ENCODE data around the gene HOXB7.

HOXB7 gene

DNA sequence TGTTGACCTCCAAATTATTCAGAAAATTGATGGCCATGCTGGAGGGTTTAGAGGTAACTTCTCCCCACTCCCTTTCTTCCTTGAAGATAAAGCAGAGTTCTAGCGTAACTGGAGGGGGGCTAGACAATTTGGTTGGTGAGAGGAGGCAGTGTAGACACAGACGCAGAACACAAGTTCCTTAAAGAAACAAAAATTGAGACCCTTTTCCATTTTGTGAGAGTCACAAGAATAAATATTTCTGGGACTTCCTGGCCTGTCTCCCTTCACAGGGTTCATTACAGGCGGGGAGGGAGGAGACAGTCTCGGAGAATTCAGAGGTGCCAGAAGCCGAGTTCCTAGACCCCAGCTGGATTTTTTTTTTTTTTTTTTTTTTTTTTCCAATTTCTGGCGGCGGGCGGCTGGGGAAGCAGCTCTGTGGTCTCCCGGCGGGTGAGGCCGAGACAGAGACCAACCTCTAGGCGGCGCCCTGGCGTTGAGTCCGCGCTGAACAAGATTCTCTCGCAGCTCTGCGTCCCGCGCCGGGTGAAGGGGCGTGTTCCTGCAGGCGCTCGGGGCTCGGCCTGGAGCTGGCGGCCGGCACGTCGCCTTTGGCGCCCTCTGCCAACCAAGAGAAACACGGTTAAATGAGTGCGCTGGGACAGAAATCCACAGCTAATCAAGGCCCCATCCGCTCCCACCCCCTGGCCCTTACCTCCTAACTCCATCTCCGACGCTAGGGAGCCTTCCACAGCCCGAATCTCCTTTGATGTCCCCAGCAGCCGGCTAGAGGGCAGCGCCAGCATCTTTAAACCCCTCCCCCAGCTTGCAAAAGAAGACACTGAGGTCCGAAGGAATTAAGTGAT lies 25.6 kb upstream of the HOXB7 start:
- no peak for DNase-seq (ENCODE audit: low read depth)

DNA sequence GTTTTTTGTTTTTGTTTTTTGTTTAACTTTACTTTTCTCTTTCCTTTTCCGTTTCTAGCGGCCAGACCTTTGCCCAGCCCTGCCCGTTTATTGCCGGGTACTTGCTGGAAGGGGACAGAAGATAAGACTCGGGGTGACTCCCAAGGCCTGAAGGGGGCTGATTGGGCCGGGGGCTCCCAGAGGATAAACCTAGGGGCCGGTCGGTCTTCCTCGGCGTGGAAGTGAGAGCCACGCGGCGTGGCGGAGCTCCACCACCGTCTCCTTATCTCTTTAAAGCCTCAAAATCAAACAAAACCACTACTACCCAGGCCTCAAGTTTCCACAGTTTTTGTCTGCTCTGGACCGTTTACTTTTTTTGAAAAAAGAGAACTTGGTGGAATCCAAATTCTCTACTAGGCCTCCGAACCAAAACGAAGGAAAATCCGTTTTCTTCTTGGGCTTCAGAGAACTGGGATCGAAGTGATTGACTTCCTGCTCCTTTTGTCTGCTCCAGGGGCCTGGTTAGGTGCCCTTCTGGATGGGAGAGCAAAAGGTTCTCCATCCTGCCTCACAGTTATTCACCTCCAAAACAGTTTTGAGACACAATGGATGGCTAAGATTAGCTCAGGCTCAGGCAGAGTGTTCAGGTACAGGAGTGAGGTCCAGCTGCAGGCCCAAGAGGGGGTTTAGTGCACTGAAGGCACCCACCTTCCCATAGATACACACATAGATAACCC lies 23.8 kb upstream of the HOXB7 start:
- no peak for DNase-seq (ENCODE audit: low read depth)

DNA sequence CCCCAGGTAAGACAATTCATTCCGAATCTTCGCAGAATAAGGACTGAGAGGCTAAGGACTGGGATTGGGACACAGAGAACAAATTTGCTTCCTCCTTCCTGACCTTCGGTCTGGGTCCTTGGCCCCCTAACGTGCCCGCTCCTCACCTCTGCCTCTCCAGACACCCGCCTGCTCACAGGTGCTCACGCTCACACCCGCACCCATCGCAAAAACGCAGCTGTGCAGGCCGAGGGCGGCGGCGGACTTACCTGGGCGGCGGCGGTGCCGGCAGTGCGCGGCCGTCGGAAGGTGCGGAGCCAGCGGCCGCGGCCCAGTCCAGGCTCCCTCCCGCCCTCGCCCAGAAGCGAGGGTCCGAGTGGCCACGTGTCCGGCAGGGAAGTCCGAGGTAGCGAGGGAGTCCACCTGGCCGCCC lies 22.5 kb upstream of the HOXB7 start:
- DNase-seq (ENCODE audit: low read depth): no peak

- no peak for DNase-seq (ENCODE audit: low read depth)
Observed at GRCh38 chr17:48632579-48633265, 21.9 kb upstream of the HOXB7 start.

DNA sequence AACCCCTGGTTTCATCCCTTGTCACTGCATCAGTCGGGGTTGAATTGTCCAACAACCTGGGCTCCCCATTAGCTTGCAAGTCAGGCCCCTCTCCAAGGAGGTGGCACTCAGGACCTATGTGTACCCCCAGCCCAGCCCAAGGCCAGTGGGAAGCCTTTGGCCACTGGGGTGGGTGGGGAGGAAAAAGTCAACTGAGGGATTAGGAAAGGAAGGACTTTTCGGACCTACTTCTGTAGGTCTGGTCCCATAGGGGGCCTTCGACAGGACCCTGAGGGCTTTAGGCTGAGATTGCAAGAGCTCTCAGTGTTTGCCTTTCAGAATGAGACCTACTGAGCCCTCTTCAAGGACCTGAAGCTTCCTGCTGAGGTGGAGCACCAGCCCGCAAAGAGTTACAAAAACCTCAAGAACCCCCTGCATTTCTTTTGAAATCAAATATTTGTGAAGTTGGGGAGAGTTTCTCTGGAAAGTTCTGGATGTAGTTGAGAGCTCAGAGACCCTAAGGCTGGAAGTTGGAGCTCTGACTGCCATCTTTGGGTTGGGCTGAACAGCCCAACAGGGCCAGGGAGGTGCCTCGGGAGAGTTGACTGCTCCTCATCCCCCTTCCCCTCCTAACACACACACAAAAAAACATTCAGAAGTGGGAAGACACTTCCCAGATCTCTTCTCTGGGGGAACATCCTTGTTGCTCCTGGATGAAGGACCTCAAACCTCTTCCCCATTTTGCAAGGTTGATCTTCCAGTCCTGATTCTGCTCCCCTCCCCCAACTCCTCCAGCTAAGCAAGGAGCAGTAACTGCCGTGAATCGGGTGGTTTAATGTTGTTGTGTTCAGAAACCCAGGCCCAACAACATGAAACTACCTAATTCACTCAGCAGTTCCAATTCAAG lies 21.1 kb upstream of the HOXB7 start:
- no peak for DNase-seq (ENCODE audit: low read depth)

GRCh38 chr17:48630925-48631692 lies 20.3 kb upstream of the HOXB7 start:
- DNase-seq (ENCODE audit: low read depth): no peak

- no peak for DNase-seq (ENCODE audit: low read depth)
Observed at GRCh38 chr17:48630009-48630924, 19.4 kb upstream of the HOXB7 start.

DNA sequence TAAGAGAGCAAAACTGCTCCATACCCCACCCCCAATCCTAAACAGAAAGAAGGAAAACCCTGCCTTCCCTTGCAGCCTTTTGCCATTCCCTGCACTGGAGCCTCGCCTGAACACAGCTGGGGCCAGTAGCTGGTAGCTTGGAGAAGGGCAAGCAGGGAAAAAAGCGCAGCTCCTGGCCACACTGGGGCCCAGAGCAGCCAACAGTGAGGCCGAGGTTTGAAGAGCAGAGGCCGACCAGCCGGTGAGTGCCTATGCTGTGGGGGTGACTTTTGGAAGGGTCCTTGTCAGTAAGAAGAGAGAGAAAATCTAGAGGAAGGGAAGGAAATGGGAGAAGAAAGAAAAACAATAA lies 18.6 kb upstream of the HOXB7 start:
- no peak for DNase-seq (ENCODE audit: low read depth)

GRCh38 chr17:48628649-48629410 lies 18.0 kb upstream of the HOXB7 start:
- no peak for DNase-seq (ENCODE audit: low read depth)

DNA sequence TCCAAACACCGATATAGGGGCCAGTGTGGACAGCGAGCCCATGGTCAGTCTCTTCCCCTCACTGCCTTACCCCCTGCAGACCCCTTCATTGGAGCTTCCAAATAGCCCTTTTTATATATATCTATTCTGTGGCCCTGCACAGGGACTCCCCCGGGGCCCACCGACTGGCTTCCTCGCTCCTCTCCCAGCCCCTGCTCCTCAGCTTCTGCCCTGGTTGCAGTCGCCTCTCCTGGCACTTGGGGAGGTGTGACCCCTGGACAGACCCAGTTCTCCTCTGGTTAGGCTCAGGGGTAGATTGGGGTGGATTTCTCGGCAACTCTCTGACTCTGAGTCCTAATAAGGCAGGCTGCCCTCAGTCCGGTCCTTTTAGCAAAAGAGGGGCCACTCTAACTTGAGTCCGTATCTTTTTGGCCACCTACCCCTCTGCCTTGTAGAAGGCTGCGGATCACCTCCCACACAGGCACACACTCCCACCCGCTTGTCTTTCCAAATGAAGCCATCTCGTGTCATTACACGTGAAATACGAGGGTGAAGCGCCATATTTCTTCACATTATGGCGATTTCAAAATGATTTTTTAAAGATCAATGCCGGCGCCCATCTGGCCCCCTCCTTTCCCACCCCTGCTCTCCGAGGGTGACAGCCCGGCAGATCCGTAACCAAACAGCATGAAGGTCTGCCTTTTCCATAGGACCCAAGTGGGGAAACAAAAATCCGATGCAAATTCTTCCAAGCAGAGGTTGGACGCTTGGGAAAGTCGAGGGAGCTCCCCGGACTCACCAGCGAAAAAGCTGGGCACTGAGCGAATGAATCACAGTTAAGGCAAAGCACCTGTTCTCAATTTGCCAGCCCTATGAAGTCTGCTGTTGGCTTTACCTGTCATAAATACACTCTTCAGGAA lies 17.1 kb upstream of the HOXB7 start:
- DNase-seq (ENCODE audit: low read depth): no peak

DNA sequence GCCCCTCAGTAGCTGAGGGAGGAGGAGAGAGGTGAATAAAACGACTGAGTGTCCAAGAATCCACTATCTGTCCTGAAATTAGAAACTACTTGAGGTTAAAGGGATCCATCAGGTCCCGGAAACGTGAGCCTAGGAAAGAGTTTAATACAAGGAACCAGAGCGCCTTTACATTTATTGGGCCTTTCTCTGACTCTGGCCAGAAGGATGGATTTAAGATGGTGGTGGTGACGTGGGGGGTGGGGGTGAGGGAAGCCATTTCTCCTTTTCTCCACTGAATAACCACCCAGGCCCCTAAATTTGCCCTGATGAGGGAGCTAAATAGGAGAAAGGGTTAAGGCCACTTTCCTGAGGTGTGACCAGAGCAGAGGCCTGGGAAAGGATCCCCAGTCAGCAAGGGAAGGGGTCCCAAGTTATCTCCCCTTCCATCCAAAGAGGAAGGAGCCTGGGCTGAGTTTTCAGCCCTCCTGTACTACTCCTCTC lies 16.3 kb upstream of the HOXB7 start:
- DNase-seq (ENCODE audit: low read depth): no peak

- no peak for DNase-seq (ENCODE audit: low read depth)
Observed at GRCh38 chr17:48626245-48627117, 15.7 kb upstream of the HOXB7 start, which contains the start of gene HOXB9. Gene HOXB9, minus strand, starts transcription at chr17:48626358. Its CDS starts 89 bp downstream, at chr17:48626269.

DNA sequence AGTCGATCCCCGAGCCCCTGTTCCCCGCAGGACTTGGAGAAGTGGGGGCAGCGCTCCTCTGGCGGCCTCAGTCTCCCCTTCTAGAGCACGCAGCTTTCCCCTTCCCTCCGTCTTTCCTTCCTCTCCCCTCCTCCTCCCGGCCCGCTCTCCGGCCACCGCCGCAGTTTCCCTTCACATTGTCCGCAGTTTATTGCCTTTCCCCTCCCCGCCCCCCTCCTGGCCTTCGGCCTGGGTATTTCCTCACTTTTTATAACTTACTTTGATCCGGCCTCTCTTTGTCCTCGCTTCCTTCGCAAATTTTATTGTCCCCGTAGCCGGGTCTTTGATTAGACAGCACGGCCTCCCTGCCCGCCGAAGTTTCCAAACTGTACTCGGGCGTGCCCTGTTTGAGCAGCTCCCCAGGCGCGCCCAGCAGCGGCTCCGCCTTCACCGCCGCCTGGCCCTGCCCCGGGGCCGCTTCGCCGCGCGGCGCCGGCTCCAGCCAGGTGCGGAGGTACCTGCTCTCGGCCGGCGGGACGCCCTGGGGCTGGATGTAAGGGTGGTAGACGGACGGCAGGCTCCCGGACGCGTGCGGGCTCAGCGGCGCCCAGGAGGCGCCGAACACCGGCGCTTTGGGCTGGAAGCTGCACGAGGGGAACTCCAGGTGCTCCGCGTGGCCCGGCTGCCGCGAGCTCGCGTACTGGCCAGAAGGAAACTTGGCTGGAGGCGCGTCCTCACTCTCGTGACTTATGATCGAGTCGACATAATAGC lies 14.9 kb upstream of the HOXB7 start:
- DNase-seq (ENCODE audit: low read depth): no peak

DNA sequence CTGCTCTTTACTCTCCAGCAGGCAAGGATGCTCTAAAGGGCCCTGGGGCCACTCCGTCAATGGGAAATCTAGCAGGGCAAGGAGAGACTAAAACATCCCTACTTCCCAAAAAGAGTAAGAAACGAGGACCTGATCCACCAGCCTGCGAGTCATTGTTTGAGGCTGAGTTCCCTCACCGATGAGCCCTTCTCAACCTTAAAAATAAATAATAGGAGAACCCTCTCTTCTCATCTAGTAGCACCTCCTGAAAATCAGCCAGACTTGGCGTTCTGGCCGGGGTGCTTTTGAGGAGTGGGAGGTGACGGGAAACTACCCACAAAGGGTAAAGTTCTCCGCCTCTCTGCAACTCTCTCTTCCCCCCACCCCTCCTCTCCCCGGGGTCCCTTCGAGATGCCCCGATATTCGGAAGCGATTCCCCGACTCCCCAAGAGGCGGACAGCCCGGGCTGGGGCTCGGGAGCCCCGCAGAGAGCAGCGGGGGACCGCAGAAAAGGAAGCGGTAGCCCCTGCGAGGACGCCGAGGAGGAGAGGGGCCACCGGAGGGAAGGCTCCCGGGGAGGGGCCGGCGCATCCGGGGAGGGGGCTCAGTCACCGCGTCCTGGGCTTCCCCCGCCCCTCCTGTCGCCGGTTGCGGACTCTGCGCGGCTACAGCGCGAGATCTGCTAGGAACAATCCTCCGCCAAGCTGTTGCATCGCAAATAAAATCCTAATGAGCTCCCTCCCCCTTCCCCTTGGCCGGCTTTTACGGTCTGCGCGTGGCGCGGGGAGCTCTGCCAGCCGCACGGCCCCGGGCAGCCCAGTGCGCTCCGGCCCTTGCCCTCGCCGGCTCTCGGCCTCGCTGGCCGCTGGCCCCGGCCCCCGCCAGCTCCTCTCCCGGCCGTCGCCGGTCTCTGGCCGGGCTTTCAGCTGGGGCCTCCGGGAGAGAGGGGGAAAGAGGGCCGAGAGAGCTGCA lies 14.0 kb upstream of the HOXB7 start:
- DNase-seq (ENCODE audit: low read depth): no peak

GRCh38 chr17:48624118-48624517 lies 13.3 kb upstream of the HOXB7 start:
- DNase-seq (ENCODE audit: low read depth): no peak
